A549 (cell line): Measurements from ENCODE around the gene PPP1R11. TPM values are rescaled to one million over a fixed set of nuclear protein-coding genes. Genes with fewer than 3 reads are reported as not detected.
A peak's percentile ranks its signal among the peaks of the same experiment; 100 is the strongest.

ENCODE experiments used
- ATAC-seq, 2 experiments: fragments of 200-7000 bp in 1 of 2; fragments of >200 bp in 1 of 2; cut with Nextera tagmentation in 1 of 2; cut with Tn5 transposase in 1 of 2; 3 replicates each; pipeline versions ENCODE4 v1.8.0 to v1.9.1; 2018 to 2020; ENCODE audit warnings: mild to moderate bottlenecking in 1 of 2, moderate library complexity in 1 of 2
- CTCF ChIA-PET: fragments of 300-600 bp; sonication (Branson Sonifier 250); formaldehyde crosslinking; extraction: SDS; loops from one replicate; lab custom pipeline; 2021; ENCODE audit warnings: antibody characterized with exemption, inconsistent platforms; lab: Yijun Ruan, JAX
- POLR2A ChIA-PET: fragments of 350-600 bp; formaldehyde crosslinking; extraction: SDS; loops from one replicate; lab custom pipeline; 2021; ENCODE audit warnings: antibody characterized with exemption, inconsistent platforms; lab: Yijun Ruan, JAX
- DNase-seq, 2 experiments: peaks; one replicate each; pipeline versions ENCODE4 v3.0.0 to v3.0.0-alpha.2; 2011 to 2016; ENCODE audit warnings: low read depth in 1 of 2, low spot score in 1 of 2
- FAIRE-seq: peaks from 2 replicates; lab custom pipeline; 2011; peaks lifted over from hg19 to GRCh38; lab: Jason Lieb, UNC
- H3K27ac ChIP-seq, 2 experiments: fragments of >200 bp; sonication (Bioruptor Twin); formaldehyde crosslinking; 3 replicates each; pipeline ENCODE4 v1.5.1; 2016 to 2017
- H3K4me1 ChIP-seq: fragments of >200 bp; sonication (Bioruptor Twin); formaldehyde crosslinking; 3 replicates; pipeline ENCODE4 v1.6.1; 2016
- H3K4me2 ChIP-seq: fragments of >200 bp; sonication (Bioruptor Twin); formaldehyde crosslinking; 3 replicates; pipeline ENCODE4 v1.6.1; 2016
- H3K4me3 ChIP-seq: fragments of >200 bp; sonication (Bioruptor Twin); formaldehyde crosslinking; 3 replicates; pipeline ENCODE4 v1.5.1; 2016
- H3K9me3 ChIP-seq: fragments of >200 bp; sonication (Bioruptor Twin); formaldehyde crosslinking; 3 replicates; pipeline ENCODE4 v1.6.1; 2016
- EHF ChIP-seq: fragments of 250-450 bp; sonication (Bioruptor Pico); IDR thresholded peaks from 2 replicates; pipeline ENCODE4 v1.5.0; 2020; ENCODE audit warnings: mild to moderate bottlenecking
- ESRRA ChIP-seq: fragments of 150-350 bp; IDR thresholded peaks from 2 replicates; pipeline ENCODE4 v1.6.1; 2014; ENCODE audit warnings: mild to moderate bottlenecking, low read length, borderline replicate concordance
- FOSB ChIP-seq: fragments of 250-450 bp; sonication (Bioruptor Pico); IDR thresholded peaks from 2 replicates; pipeline ENCODE4 v1.5.0; 2020; ENCODE audit warnings: mild to moderate bottlenecking, moderate library complexity
- FOXS1 ChIP-seq: fragments of 250-450 bp; sonication (Bioruptor Pico); IDR thresholded peaks from 2 replicates; pipeline ENCODE4 v1.5.0; 2020; ENCODE audit warnings: mild to moderate bottlenecking, moderate library complexity
- HDAC2 ChIP-seq: fragments of 200-600 bp; sonication (generic); IDR thresholded peaks from 2 replicates; pipeline ENCODE4 v1.6.1; 2016
- HOXA7 ChIP-seq: fragments of 250-450 bp; sonication (Bioruptor Pico); IDR thresholded peaks from 2 replicates; pipeline ENCODE4 v1.5.0; 2020; ENCODE audit warnings: mild to moderate bottlenecking, moderate library complexity
- HOXB13 ChIP-seq: fragments of 250-450 bp; sonication (Bioruptor Pico); IDR thresholded peaks from 2 replicates; pipeline ENCODE4 v1.5.0; 2020; ENCODE audit warnings: low read depth, mild to moderate bottlenecking, moderate library complexity
- HOXB5 ChIP-seq: fragments of 250-450 bp; sonication (Bioruptor Pico); IDR thresholded peaks from 2 replicates; pipeline ENCODE4 v1.5.0; 2020; ENCODE audit warnings: mild to moderate bottlenecking, moderate library complexity
- MAFK ChIP-seq: fragments of 450-650 bp; IDR thresholded peaks from 2 replicates; pipeline ENCODE4 v1.6.1; 2014; ENCODE audit not compliant: partially characterized antibody
- MAZ ChIP-seq: fragments of 150-350 bp; IDR thresholded peaks from 2 replicates; pipeline ENCODE4 v1.6.1; 2014; ENCODE audit warnings: antibody characterized with exemption, low read depth, low read length, borderline replicate concordance
- POLR2AphosphoS2 ChIP-seq: conservative IDR thresholded peaks from 2 replicates; pipeline ENCODE4 v1.6.1; 2012; ENCODE audit warnings: low read length, improper control_type of control experiment, inconsistent platforms
- RARB ChIP-seq: fragments of 250-450 bp; sonication (Bioruptor Pico); IDR thresholded peaks from 2 replicates; pipeline ENCODE4 v1.8.0; 2021; ENCODE audit warnings: mild to moderate bottlenecking, moderate library complexity
- SMC3 ChIP-seq: fragments of >200 bp; sonication (Bioruptor Twin); formaldehyde crosslinking; IDR thresholded peaks from 3 replicates; pipeline ENCODE4 v1.6.1; 2018; ENCODE audit warnings: inconsistent platforms
- TP53 ChIP-seq: fragments of 250-450 bp; sonication (Bioruptor Pico); IDR thresholded peaks from 2 replicates; pipeline ENCODE4 v1.5.0; 2021; ENCODE audit warnings: mild to moderate bottlenecking, moderate library complexity
- ZSCAN20 ChIP-seq: fragments of 250-450 bp; sonication (Bioruptor Pico); IDR thresholded peaks from 2 replicates; pipeline ENCODE4 v1.8.0; 2022; ENCODE audit warnings: mild to moderate bottlenecking, moderate library complexity
- WGBS: methylation state at CpG from one replicate; pipeline ENCODE4 v1.1.6; 2017; ENCODE audit errors: missing lambda C conversion rate; 5-methylcytosine and 5-hydroxymethylcytosine counted together
- polyA plus RNA-seq, 4 experiments: library from polyadenylated mRNA; depleted of rRNA in 3 of 4; stranded (reverse); fragments of >200 nt; fragmentation: RNase III in 1 of 4; extraction: RNeasy Plus Mini Kit Qiagen cat#74134 plus additional on column Dnase treatment in 1 of 4; gene quantifications; 2 replicates in 3 of 4; 3 replicates in 1 of 4; pipeline ENCODE4 v1.2.3, GENCODE V29; 2011 to 2017
- TF ChIP-seq, protein P1 (sequence below): fragments of 200-600 bp; sonication (generic); IDR thresholded peaks from 2 replicates; pipeline ENCODE4 v1.6.1; 2016; ENCODE audit warnings: antibody characterized with exemption, mild to moderate bottlenecking, moderate library complexity
- TF ChIP-seq, protein P2 (sequence below): fragments of >200 bp; sonication (Bioruptor Twin); formaldehyde crosslinking; IDR thresholded peaks from 2 replicates; pipeline ENCODE4 v1.6.1; 2016
- TF ChIP-seq, protein P3 (sequence below): IDR thresholded peaks from 2 replicates; pipeline ENCODE4 v1.6.1; 2012
- TF ChIP-seq, protein P4 (sequence below): fragments of >200 bp; sonication (Bioruptor Twin); formaldehyde crosslinking; IDR thresholded peaks from 3 replicates; pipeline ENCODE4 v1.6.1; 2016
- TF ChIP-seq, protein P5 (sequence below): fragments of >200 bp; sonication (Bioruptor Twin); formaldehyde crosslinking; IDR thresholded peaks from 3 replicates; pipeline ENCODE4 v1.5.1; 2016
- TF ChIP-seq, protein P6 (sequence below): fragments of 250-450 bp; sonication (Bioruptor Pico); IDR thresholded peaks from 2 replicates; pipeline ENCODE4 v1.5.0; 2021; ENCODE audit warnings: mild to moderate bottlenecking, moderate library complexity, borderline replicate concordance

PPP1R11 gene
- polyA plus RNA-seq, 2 of the 4 experiments (the other 2 are of a cell fraction), result 34.3 to 61.6 TPM

DNA sequence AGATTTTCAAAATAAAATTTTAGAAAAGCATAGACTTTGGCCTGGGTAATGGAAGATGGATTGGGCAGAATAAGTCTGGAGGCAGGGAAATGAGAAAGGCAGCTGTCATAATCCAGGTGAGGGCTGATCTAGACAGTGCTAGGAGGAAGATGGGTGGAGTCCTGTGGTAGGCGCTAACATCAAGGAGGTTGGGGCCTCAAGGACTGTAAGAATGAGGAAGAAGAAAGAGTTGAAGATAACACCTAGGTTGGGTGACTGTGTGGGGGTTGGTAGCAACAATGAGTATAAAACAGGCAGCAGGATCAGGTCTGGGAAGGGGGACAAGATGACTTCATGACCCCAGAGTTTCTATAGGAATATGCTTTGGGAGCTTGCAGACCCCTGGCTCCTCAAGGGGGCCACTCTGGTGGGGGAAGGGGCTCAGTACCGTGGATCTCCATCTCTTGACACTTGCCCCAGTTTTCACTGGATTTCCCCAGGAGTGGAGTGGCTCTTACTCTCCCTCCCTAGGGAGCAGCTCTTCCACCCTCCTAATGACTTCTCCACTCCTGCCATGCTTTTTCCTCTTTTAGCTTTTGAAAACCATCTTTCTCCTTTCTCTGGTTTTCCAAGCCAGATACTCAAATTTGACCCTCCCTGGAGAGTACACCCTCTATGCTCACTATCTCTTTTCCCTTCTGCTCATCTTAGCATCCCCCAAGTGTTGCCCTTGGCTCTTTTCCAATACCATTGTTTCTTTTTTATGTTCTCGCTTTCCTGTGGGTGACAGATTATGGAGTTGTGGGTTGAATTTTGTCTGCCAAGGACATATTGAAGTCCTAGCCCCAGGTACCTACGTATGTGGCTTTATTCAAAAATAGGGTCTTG lies 31.1 kb downstream of the PPP1R11 start:
- 60% methylated on average over 4 of the region's 4 CpGs for WGBS
- no peak for ATAC-seq

DNA sequence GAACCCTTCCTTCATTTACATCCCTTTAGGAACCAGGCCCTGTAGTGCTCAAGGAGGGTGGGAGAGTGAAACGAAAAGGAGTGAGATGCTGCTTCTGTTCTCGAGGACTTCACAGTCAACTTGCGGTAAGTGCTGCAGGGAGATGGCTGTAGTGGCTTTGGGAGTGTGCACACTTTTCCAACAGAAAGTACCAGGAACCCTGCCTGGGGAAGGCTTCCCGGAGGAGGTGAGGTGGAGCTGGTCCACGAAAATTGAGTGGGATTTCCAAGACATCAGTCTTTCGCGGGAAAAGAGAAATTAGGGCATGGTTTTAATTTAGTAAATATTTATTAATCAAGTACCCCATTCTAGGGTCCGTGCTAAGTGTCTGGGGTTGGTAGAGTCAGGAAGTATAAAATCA lies 33.2 kb downstream of the PPP1R11 start:
- ATAC-seq (no peak), FAIRE-seq (no peak), DNase-seq (no peak)
- H3K4me1 ChIP-seq, result peaks cover 26% of the 10 kb centered on the region
- no peak overlapping the region for H3K27ac ChIP-seq
- POLR2A ChIA-PET, result no interaction called here
- TF ChIP-seq, protein P1, sequence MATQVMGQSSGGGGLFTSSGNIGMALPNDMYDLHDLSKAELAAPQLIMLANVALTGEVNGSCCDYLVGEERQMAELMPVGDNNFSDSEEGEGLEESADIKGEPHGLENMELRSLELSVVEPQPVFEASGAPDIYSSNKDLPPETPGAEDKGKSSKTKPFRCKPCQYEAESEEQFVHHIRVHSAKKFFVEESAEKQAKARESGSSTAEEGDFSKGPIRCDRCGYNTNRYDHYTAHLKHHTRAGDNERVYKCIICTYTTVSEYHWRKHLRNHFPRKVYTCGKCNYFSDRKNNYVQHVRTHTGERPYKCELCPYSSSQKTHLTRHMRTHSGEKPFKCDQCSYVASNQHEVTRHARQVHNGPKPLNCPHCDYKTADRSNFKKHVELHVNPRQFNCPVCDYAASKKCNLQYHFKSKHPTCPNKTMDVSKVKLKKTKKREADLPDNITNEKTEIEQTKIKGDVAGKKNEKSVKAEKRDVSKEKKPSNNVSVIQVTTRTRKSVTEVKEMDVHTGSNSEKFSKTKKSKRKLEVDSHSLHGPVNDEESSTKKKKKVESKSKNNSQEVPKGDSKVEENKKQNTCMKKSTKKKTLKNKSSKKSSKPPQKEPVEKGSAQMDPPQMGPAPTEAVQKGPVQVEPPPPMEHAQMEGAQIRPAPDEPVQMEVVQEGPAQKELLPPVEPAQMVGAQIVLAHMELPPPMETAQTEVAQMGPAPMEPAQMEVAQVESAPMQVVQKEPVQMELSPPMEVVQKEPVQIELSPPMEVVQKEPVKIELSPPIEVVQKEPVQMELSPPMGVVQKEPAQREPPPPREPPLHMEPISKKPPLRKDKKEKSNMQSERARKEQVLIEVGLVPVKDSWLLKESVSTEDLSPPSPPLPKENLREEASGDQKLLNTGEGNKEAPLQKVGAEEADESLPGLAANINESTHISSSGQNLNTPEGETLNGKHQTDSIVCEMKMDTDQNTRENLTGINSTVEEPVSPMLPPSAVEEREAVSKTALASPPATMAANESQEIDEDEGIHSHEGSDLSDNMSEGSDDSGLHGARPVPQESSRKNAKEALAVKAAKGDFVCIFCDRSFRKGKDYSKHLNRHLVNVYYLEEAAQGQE, result no peak
- TF ChIP-seq, protein P2, sequence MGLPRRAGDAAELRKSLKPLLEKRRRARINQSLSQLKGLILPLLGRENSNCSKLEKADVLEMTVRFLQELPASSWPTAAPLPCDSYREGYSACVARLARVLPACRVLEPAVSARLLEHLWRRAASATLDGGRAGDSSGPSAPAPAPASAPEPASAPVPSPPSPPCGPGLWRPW, result no peak
- TF ChIP-seq ESRRA, result no peak
- no peak for TF ChIP-seq FOXS1 (CRISPR knock-in tag)
- no peaks in the 10 kb centered on the region for H3K9me3 ChIP-seq
- CTCF ChIA-PET, result no interaction called here
- 74% methylated on average over 8 of the region's 8 CpGs for WGBS
- H3K4me3 ChIP-seq, result no peak overlapping the region
- H3K4me2 ChIP-seq, result no peak overlapping the region

More for the DNA sequence above, 31.1 kb downstream of the PPP1R11 start:
- ChIA-PET CTCF (interaction anchor here (1.6 kb wide), 1 partner anchor 33 kb away, joined by 13 read pairs; no protein-coding TSS in a partner anchor), POLR2A (no interaction called here)
- TF ChIP-seq, protein P3, sequence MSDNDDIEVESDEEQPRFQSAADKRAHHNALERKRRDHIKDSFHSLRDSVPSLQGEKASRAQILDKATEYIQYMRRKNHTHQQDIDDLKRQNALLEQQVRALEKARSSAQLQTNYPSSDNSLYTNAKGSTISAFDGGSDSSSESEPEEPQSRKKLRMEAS, result no peak
- no peak for TF ChIP-seq HDAC2
- no peak for TF ChIP-seq MAFK
- no peak for TF ChIP-seq MAZ
- TF ChIP-seq, protein P4, sequence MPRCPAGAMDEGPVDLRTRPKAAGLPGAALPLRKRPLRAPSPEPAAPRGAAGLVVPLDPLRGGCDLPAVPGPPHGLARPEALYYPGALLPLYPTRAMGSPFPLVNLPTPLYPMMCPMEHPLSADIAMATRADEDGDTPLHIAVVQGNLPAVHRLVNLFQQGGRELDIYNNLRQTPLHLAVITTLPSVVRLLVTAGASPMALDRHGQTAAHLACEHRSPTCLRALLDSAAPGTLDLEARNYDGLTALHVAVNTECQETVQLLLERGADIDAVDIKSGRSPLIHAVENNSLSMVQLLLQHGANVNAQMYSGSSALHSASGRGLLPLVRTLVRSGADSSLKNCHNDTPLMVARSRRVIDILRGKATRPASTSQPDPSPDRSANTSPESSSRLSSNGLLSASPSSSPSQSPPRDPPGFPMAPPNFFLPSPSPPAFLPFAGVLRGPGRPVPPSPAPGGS, result no peak
- H3K4me2 ChIP-seq, result no peak overlapping the region
- peaks cover 27% of the 10 kb centered on the region for H3K4me1 ChIP-seq
- no peak overlapping the region for H3K4me3 ChIP-seq
- no peak for DNase-seq
- H3K9me3 ChIP-seq, result no peaks in the 10 kb centered on the region
- FAIRE-seq, result no peak
- no peak overlapping the region for H3K27ac ChIP-seq

DNA sequence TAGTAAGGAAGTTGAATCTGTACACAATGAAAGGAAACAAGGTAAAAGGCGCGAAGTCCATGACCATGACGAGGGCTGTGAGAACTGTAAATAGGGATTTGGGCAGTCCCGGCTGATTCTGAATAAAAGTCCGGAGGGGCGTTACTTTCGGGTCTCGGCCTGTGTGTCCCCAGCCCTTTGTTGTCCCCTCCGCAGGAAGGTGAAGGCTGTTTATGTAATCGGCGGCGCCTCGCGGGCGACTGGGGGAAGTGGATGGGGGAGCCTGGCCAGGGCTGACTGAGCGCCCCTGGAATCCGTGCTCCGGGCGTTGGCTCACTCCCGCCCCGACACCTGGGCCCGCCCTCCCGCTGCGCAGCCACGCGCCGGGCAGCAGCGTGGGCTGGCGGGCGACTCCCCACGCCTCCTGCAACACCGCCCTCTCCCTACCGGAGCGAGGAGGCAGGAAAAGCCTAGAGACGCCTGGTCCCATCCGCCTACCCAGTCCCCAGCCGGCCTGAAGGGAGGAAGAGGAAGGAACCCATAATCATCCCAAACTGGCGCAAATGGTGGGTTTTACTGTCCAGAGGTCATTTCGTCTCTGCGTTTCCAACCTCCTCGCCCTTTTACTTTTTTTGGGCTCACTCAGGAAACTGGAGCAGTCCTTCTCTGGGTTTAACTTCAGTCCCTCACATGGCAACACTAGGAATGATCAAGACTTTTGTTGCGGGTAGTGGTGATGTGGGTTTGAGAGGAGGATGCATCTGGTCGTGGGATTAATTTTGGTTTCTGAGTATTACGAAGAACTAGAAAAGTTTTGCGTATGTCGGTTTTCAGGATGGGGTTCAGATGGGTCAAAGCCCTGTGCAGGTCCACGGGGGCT lies 33.8 kb downstream of the PPP1R11 start:
- Histone ChIP-seq H3K4me3 (no peak overlapping the region; the same call in 2 of the 3 replicates), H3K4me2 (peak overlapping the region; percentile 79), H3K4me1 (peaks cover 20% of the 10 kb centered on the region), H3K27ac (peak overlapping the region in 1 of 2 experiments; percentile 76; a peak in 1 of 6 replicates), H3K9me3 (no peaks in the 10 kb centered on the region)
- ChIA-PET POLR2A (interaction anchor here (1.6 kb wide), 2 partner anchors 34 to 40 kb away, joined by 10 read pairs; partner anchors contain the start of genes POLR1H and PPP1R11), CTCF (interaction anchor here (0.7 to 16.7 kb wide), 9 partner anchors 9 to 118 kb away, joined by 3 to 353 read pairs (median 4); partner anchors contain the start of gene TRIM40)
- DNase-seq, result no peak
- FAIRE-seq, result no peak
- no peak for ATAC-seq
- WGBS, result 82% methylated on average over 25 of the region's 47 CpGs
- TF ChIP-seq HOXB5 (CRISPR knock-in tag), result no peak
- no peak for TF ChIP-seq TP53 (CRISPR knock-in tag)
- TF ChIP-seq SMC3, result no peak
- TF ChIP-seq RARB (CRISPR knock-in tag), result no peak
- TF ChIP-seq HOXA7, result no peak
- no peak for TF ChIP-seq FOSB (CRISPR knock-in tag)
- TF ChIP-seq, protein P5, sequence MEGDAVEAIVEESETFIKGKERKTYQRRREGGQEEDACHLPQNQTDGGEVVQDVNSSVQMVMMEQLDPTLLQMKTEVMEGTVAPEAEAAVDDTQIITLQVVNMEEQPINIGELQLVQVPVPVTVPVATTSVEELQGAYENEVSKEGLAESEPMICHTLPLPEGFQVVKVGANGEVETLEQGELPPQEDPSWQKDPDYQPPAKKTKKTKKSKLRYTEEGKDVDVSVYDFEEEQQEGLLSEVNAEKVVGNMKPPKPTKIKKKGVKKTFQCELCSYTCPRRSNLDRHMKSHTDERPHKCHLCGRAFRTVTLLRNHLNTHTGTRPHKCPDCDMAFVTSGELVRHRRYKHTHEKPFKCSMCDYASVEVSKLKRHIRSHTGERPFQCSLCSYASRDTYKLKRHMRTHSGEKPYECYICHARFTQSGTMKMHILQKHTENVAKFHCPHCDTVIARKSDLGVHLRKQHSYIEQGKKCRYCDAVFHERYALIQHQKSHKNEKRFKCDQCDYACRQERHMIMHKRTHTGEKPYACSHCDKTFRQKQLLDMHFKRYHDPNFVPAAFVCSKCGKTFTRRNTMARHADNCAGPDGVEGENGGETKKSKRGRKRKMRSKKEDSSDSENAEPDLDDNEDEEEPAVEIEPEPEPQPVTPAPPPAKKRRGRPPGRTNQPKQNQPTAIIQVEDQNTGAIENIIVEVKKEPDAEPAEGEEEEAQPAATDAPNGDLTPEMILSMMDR, result no peak
- TF ChIP-seq POLR2AphosphoS2, result no peak
- TF ChIP-seq, protein P6, sequence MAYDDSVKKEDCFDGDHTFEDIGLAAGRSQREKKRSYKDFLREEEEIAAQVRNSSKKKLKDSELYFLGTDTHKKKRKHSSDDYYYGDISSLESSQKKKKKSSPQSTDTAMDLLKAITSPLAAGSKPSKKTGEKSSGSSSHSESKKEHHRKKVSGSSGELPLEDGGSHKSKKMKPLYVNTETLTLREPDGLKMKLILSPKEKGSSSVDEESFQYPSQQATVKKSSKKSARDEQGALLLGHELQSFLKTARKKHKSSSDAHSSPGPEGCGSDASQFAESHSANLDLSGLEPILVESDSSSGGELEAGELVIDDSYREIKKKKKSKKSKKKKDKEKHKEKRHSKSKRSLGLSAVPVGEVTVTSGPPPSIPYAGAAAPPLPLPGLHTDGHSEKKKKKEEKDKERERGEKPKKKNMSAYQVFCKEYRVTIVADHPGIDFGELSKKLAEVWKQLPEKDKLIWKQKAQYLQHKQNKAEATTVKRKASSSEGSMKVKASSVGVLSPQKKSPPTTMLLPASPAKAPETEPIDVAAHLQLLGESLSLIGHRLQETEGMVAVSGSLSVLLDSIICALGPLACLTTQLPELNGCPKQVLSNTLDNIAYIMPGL, result no peak
- TF ChIP-seq EHF (CRISPR knock-in tag), result no peak
- TF ChIP-seq ZSCAN20 (CRISPR knock-in tag), result no peak
- no peak for TF ChIP-seq HOXB13
